ENCODE results near the gene ROPN1. TPM values are rescaled to one million over a fixed set of nuclear protein-coding genes. Genes with fewer than 3 reads are reported as not detected.
"Not testable (repeated sequence)": the region's sequence is repeated elsewhere in the genome, so short reads cannot be mapped to it uniquely, and the experiment has no call there.

ROPN1 gene
- total RNA-seq, 1 donor from 2014 or later, result not detected

DNA sequence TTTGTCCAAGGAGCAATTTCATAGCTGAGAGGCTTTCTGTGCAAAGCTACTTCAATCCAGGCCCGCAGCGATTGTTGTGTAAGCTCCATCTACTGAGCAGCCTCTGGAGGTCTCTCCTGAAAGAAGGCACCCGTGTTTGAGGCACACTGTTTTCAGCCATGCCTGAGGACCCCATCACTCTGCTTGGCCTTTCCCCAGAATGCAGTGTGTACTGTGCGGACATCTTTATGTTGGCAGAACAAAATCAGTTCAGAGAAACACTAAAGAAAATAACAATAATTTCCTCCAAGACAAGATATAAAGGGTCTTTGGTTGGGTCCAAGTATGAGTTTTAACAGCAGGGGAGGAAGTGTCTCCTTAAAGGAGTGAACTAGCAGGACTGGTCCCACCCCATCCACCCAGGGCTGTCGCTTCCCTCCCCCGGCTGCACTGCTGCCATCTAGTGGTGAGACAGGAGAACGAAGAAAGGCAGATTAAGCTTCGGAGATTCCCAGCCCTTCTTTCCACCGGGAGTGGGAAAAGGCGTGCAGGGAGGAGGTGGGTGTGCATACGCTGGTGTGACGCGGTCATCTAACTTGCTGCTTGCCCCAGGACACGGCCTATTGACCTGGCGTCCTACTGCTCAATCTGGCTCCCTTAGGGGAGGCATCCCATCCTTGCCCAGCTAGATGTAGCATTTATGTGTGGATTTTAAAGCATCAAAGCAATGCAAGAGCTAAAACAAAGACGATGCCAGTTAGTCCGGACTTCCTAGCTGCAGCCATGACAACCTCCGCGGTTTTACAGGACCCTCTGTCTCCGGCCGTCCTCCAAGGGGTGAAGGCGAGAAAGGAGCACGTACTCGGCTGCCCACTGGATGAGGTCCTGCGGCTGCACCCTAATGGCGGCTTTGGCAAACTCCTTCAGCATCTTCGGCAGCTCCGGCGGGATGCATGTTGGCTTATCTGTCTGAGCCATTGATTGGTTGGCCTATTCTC is 12.1 kb downstream of the ROPN1 start:
- H3F3A ChIP-seq (ENCODE audit: low read depth); H3K27ac Mint-ChIP-seq; H3K36me3 ChIP-seq; H4K20me1 ChIP-seq (ENCODE audit: low read depth); H3K9ac ChIP-seq; H3K27ac ChIP-seq; H3K9me3 ChIP-seq (ENCODE audit: low read depth); H3K4me1 Mint-ChIP-seq; H3K9me3 Mint-ChIP-seq; H3K27me3 Mint-ChIP-seq (ENCODE audit: insufficient read depth, low read depth); H3K36me3 Mint-ChIP-seq; H3K79me2 ChIP-seq (ENCODE audit: low read depth): not testable (repeated sequence)
- H3K4me3 Mint-ChIP-seq, result peak overlapping the region; percentile 72
- peak overlapping the region; percentile 95 for H3K4me2 ChIP-seq
- peak overlapping the region; percentile 99 for H2AFZ ChIP-seq (replicated peaks)
- DNase-seq (ENCODE audit: low spot score), result peak; percentile 63
- peaks cover 18% of the 10 kb centered on the region for H3K4me1 ChIP-seq
- H3K4me3 ChIP-seq, result peak overlapping the region; percentile 52
- H3K27me3 ChIP-seq, result peaks cover 15% of the 10 kb centered on the region
- TF ChIP-seq, protein P1, sequence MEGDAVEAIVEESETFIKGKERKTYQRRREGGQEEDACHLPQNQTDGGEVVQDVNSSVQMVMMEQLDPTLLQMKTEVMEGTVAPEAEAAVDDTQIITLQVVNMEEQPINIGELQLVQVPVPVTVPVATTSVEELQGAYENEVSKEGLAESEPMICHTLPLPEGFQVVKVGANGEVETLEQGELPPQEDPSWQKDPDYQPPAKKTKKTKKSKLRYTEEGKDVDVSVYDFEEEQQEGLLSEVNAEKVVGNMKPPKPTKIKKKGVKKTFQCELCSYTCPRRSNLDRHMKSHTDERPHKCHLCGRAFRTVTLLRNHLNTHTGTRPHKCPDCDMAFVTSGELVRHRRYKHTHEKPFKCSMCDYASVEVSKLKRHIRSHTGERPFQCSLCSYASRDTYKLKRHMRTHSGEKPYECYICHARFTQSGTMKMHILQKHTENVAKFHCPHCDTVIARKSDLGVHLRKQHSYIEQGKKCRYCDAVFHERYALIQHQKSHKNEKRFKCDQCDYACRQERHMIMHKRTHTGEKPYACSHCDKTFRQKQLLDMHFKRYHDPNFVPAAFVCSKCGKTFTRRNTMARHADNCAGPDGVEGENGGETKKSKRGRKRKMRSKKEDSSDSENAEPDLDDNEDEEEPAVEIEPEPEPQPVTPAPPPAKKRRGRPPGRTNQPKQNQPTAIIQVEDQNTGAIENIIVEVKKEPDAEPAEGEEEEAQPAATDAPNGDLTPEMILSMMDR (IDR thresholded peaks at IDR 0.05), result peak; percentile 72

DNA sequence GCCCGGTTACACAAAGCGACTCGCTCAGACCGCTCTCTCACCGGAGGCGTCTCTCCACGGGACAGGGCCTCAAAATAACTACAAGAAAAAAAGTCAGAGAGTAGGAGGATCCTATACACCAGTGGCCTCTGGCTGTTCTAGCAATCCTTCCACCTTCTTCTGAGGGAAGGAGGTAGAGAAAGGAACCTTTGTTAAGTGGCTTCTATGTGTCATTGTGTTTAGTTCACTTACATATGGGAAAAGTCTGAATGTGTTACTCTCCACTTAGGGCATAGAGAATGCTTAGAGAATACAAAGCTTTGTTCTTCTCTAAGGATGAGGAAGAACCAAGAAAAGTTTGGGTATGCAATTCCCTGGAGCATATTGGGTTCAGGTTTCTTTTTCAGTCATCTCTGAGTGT is 15.0 kb downstream of the ROPN1 start:
- peaks cover 15% of the 10 kb centered on the region for H3K4me1 Mint-ChIP-seq
- not testable (repeated sequence) for H3K9ac ChIP-seq; DNase-seq (ENCODE audit: low spot score); H3K27ac Mint-ChIP-seq; H3K27ac ChIP-seq; H3K4me2 ChIP-seq; H3K27me3 Mint-ChIP-seq (ENCODE audit: insufficient read depth, low read depth); H3K4me3 ChIP-seq; H2AFZ ChIP-seq (replicated peaks); H3K9me3 ChIP-seq (ENCODE audit: low read depth); H4K20me1 ChIP-seq (ENCODE audit: low read depth); H3K4me3 Mint-ChIP-seq; H3K9me3 Mint-ChIP-seq; H3K4me1 ChIP-seq; H3K36me3 Mint-ChIP-seq; H3F3A ChIP-seq (ENCODE audit: low read depth); H3K79me2 ChIP-seq (ENCODE audit: low read depth); H3K36me3 ChIP-seq
- peaks cover 12% of the 10 kb centered on the region for H3K27me3 ChIP-seq

DNA sequence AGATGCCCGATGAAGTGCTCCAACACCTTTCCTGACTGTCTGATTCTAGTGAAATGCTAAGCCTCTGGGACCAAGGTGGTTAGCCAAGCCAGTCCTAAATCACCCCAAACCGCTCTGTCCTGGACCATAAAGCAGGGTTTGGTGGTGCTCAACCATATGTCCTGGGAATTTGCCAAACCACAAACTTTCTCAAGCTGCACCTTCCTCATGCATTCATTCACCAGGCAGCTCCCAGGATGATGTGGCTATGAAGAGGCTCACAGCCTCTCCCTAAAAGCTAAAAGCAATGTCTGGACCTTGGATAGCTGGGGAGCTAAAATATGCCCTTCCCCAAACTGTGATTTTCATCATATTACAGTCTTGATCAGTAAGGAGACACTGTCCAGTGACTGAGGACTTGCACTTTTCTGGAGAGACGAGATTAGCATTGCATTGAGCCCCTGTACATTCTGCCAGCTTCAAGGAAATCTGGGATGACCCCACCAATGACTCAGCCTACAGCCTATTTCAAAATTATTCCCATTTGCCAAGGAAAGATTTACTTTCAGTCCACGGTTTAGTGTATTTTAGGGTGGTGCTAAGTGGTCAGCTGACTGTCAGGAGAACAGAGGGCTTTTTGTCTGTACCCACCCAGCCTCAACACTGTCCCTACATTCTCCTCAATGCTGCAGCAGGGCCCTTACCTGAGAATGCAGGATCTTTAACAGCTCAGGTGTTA is 15.6 kb downstream of the ROPN1 start:
- H3K9ac ChIP-seq; H3K4me2 ChIP-seq; DNase-seq (ENCODE audit: low spot score); H3K4me1 ChIP-seq; H3K9me3 Mint-ChIP-seq; H3K36me3 ChIP-seq; H3K4me3 Mint-ChIP-seq; H4K20me1 ChIP-seq (ENCODE audit: low read depth); H3K27ac ChIP-seq; H3K4me3 ChIP-seq; H3K27me3 ChIP-seq; H2AFZ ChIP-seq (replicated peaks); H3K27ac Mint-ChIP-seq; H3K9me3 ChIP-seq (ENCODE audit: low read depth); H3K27me3 Mint-ChIP-seq (ENCODE audit: insufficient read depth, low read depth); H3F3A ChIP-seq (ENCODE audit: low read depth); H3K36me3 Mint-ChIP-seq; H3K79me2 ChIP-seq (ENCODE audit: low read depth): not testable (repeated sequence)
- H3K4me1 Mint-ChIP-seq, result peaks cover 19% of the 10 kb centered on the region

DNA sequence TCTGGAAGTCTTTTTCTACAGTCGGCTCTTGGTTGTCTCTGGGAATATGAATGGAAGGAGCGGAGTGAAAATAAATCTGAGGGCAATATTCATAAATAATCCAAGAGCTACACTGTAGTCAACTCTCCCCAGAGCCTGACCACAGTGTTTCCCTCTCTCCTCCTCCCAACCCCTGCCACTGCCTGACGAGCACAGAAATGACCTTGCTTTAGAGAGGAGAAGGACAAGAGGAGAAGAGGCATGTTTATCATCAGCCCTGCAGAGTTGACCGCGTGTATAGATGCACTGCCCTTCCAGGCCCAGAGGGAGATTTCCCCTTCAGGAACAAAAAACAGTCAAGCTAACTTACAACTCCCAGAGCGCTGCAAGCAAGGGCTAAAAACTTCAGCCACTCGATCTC is 16.9 kb downstream of the ROPN1 start:
- not testable (repeated sequence) for H3K9me3 Mint-ChIP-seq, H3K36me3 Mint-ChIP-seq, H3K4me3 ChIP-seq

DNA sequence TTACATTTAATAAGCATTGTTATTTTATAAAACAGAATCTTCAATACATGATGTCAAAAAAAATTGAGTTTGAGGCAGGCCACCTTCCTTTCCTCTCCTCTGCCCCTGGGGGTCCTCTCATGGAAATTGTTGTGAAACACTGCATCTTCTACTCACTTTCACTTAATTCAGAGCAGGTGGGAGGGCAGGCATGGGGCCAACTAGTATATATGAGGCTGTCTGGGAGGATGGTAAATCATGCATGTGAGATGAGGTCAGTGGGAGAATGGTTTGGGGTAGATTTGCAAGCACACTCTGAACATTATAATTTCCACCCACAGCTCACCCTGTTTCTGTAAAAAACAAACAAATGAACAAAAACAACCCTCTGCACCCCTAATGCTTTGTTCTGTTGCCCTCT is 20.5 kb downstream of the ROPN1 start:
- no peak for DNase-seq (ENCODE audit: low spot score)
- H3F3A ChIP-seq (ENCODE audit: low read depth), result no peaks in the 10 kb centered on the region
- H3K27me3 ChIP-seq, result peaks cover 15% of the 10 kb centered on the region
- H3K9me3 ChIP-seq (ENCODE audit: low read depth), result no peaks in the 10 kb centered on the region
- no peak overlapping the region for H3K9ac ChIP-seq
- H3K4me2 ChIP-seq, result no peak overlapping the region
- no peak overlapping the region for H3K4me3 ChIP-seq
- peaks cover 6% of the 10 kb centered on the region for H3K27me3 Mint-ChIP-seq (ENCODE audit: insufficient read depth, low read depth)
- H3K27ac ChIP-seq, result no peak overlapping the region
- H3K36me3 Mint-ChIP-seq, result no peaks in the 10 kb centered on the region
- H3K79me2 ChIP-seq (ENCODE audit: low read depth), result no peaks in the 10 kb centered on the region
- no peak overlapping the region for H3K4me3 Mint-ChIP-seq
- H3K27ac Mint-ChIP-seq, result no peak overlapping the region
- H3K4me1 ChIP-seq, result no peaks in the 10 kb centered on the region
- no peaks in the 10 kb centered on the region for H3K36me3 ChIP-seq
- no peak overlapping the region for H2AFZ ChIP-seq (replicated peaks)
- no peak for TF ChIP-seq EZH2 (IDR thresholded peaks at IDR 0.05)
- TF ChIP-seq EZH2phosphoT487 (IDR thresholded peaks at IDR 0.05), result no peak
- TF ChIP-seq, protein P1 (IDR thresholded peaks at IDR 0.05), result no peak
- H4K20me1 ChIP-seq (ENCODE audit: low read depth), result no peaks in the 10 kb centered on the region
- peaks cover 3% of the 10 kb centered on the region for H3K9me3 Mint-ChIP-seq
- peaks cover 13% of the 10 kb centered on the region for H3K4me1 Mint-ChIP-seq

More for the DNA sequence above, 16.9 kb downstream of the ROPN1 start:
- not testable (repeated sequence) for H4K20me1 ChIP-seq (ENCODE audit: low read depth); DNase-seq (ENCODE audit: low spot score); H3K9me3 ChIP-seq (ENCODE audit: low read depth); H2AFZ ChIP-seq (replicated peaks); H3K36me3 ChIP-seq; H3K4me2 ChIP-seq; H3K27me3 Mint-ChIP-seq (ENCODE audit: insufficient read depth, low read depth); H3K27me3 ChIP-seq; H3K4me3 Mint-ChIP-seq; H3K27ac ChIP-seq; H3K4me1 ChIP-seq; H3F3A ChIP-seq (ENCODE audit: low read depth); H3K79me2 ChIP-seq (ENCODE audit: low read depth); H3K27ac Mint-ChIP-seq; H3K9ac ChIP-seq
- peaks cover 15% of the 10 kb centered on the region for H3K4me1 Mint-ChIP-seq

DNA sequence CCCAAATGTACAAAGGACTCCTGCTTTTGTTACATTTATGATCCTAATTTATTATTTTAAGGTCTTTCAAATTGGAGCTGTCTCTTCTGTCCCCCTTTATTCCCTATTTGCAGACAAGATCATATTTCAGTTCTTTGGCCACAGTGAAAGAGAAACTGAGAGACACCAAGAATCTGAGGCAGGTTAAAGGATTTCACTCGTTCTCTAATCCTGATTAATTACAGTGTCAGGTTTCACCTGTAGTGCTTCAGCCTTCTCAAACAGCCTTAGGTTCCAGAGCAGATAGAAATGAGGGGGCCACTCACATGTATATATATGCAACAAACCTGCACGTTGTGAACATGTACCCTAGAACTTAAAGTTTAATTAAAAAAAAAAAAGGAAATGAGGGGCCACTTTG is 24.7 kb downstream of the ROPN1 start:
- H3K4me3 Mint-ChIP-seq; H3K4me1 Mint-ChIP-seq; H3K27me3 Mint-ChIP-seq (ENCODE audit: insufficient read depth, low read depth); H3K27ac ChIP-seq; H3F3A ChIP-seq (ENCODE audit: low read depth); H3K36me3 Mint-ChIP-seq; H2AFZ ChIP-seq (replicated peaks); H4K20me1 ChIP-seq (ENCODE audit: low read depth); DNase-seq (ENCODE audit: low spot score); H3K27ac Mint-ChIP-seq; H3K79me2 ChIP-seq (ENCODE audit: low read depth); H3K36me3 ChIP-seq; H3K9ac ChIP-seq; H3K4me1 ChIP-seq; H3K9me3 Mint-ChIP-seq; H3K4me3 ChIP-seq; H3K9me3 ChIP-seq (ENCODE audit: low read depth): not testable (repeated sequence)
- Histone ChIP-seq H3K4me2 (peak overlapping the region; percentile 22), H3K27me3 (peaks cover 36% of the 10 kb centered on the region)

Measured in neural progenitor cell (in vitro differentiated cells).